Inflammatory macrophage (primary cell): ENCODE measurements around the gene PCDHA6.
"Not testable (repeated sequence)": the region's sequence is repeated elsewhere in the genome, so short reads cannot be mapped to it uniquely, and the experiment has no call there.

Source experiments
- DNase-seq, 2 donors: peaks; one replicate each; pipeline ENCODE4 v3.0.0-alpha.2; 2020 to 2022

The PCDHA6 gene

GRCh38 chr5:140862441-140863295 lies 34.9 kb downstream of the PCDHA6 start:
- no peak for DNase-seq

GRCh38 chr5:140868721-140869554 lies 41.2 kb downstream of the PCDHA6 start, which contains the start of gene PCDHA11:
Gene PCDHA11 (plus strand): TSS chr5:140868957. CDS start chr5:140869104, 147 bp downstream.
- no peak for DNase-seq

- DNase-seq = peak in 1 of 2 donors; percentile 1
Observed at GRCh38 chr5:140869555-140869886, 41.8 kb downstream of the PCDHA6 start.

GRCh38 chr5:140870221-140871201 lies 42.8 kb downstream of the PCDHA6 start:
- DNase-seq = no peak

GRCh38 chr5:140875085-140876065 lies 47.6 kb downstream of the PCDHA6 start, which contains the start of gene PCDHA12:
Gene PCDHA12 (plus strand): TSS chr5:140875308. CDS start chr5:140875473, 165 bp downstream.
- DNase-seq = no peak

GRCh38 chr5:140876541-140877261 lies 48.9 kb downstream of the PCDHA6 start:
- DNase-seq = not testable (repeated sequence)

- no peak for DNase-seq
Observed at GRCh38 chr5:140877262-140877581, 49.5 kb downstream of the PCDHA6 start.
